CD4-positive, alpha-beta T cell treated with Interleukin-17A for 1 hour (primary cell): ENCODE data around the gene NUP214.
A peak's percentile ranks its signal among the peaks of the same experiment; 100 is the strongest.

Experiments
- DNase-seq: peaks from one replicate; pipeline ENCODE4 v3.0.0-alpha.2; 2020

Gene NUP214

GRCh38 chr9:131125288-131126058 lies at the start of gene NUP214:
Gene NUP214 (plus strand): TSS chr9:131125586. CDS start chr9:131125705, 119 bp downstream.
- peak; percentile 99 for DNase-seq

- no peak for DNase-seq
Observed at GRCh38 chr9:131076347-131077195, 48.8 kb upstream of the NUP214 start.

GRCh38 chr9:131078427-131079366 lies 46.7 kb upstream of the NUP214 start:
- DNase-seq, result no peak

GRCh38 chr9:131080589-131080988 lies 44.8 kb upstream of the NUP214 start:
- no peak for DNase-seq

- no peak for DNase-seq
Observed at GRCh38 chr9:131081868-131082267, 43.5 kb upstream of the NUP214 start.

GRCh38 chr9:131082774-131083512 lies 42.4 kb upstream of the NUP214 start:
- no peak for DNase-seq

DNA sequence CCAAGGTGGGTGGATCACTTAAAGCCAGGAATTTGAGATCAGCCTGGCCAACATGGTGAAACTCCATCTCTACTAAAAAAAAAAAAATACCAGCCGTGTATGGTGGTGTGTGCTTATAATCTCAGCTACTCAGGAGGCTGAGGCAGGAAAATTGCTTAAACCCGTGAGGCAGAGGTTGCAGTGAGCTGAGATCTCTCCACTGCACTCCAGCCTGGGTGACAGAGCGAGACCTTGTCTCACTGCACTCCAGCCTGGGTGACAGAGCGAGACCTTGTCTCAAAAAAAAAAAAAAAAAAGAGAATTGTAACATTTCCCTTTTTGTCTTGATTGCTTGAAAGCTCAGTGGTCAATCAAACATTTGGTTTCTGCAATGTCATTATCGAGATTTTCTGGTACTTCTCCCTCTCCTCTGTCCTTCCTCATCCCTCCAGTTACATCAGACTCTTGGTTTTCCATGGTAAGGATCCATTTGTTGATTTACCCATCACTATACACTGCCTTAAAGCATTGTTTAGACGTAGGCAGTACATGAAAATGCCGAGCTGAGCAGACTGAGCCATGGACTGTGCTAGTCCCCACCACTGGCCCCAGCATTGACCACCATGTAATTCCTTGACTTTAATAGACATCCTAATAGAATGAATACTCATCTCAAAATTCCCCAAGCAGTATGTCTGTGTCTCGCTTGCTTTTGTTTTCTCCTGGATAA lies 40.6 kb upstream of the NUP214 start:
- DNase-seq, result no peak

DNA sequence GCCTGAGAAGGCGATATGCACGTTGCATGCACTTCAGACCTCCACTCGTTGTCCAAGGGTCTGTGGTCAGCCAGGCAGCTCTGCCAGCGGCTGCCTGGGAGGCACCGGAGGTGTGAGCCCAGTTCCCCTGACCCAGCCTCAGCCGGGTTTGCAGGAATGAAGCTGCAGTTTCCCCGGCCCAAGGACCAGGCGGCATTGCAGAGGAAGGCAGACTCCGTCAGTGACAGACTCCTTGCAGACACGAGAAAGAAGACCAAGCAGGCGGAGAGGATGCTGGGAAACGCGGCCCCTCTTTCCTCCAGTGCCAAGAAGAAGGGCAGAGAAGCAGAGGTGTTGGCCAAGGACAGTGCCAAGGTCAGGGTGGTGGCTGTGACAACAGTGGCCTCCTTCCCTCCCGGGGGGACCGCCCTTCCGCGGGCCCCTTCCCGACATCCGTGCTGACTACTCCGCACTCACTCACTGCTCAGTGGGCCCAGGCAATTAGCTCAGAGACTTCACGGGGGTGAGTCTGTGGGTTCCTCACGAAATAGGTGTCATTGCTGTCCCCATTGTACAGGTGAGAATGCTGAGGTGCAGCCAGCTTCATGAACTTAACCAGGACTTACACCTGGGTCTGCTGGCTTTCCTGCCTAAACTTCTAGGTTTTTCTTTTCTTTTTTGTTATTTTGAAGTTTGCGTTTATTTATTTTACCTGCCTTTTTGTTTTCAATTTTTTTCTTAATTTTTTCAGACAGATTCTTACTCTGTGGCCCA lies 39.8 kb upstream of the NUP214 start:
- no peak for DNase-seq

GRCh38 chr9:131087354-131087893 lies 38.0 kb upstream of the NUP214 start:
- DNase-seq, result no peak

GRCh38 chr9:131090025-131090787 lies 35.2 kb upstream of the NUP214 start:
- DNase-seq, result no peak

GRCh38 chr9:131091352-131091992 lies 33.9 kb upstream of the NUP214 start:
- DNase-seq, result no peak

GRCh38 chr9:131092030-131092429 lies 33.4 kb upstream of the NUP214 start:
- DNase-seq, result no peak

GRCh38 chr9:131092548-131093440 lies 32.6 kb upstream of the NUP214 start:
- no peak for DNase-seq

- no peak for DNase-seq
Observed at GRCh38 chr9:131094015-131094414, 31.4 kb upstream of the NUP214 start.

- DNase-seq, result no peak
Observed at GRCh38 chr9:131094622-131095021, 30.8 kb upstream of the NUP214 start.

- no peak for DNase-seq
Observed at GRCh38 chr9:131095666-131096268, 29.6 kb upstream of the NUP214 start.
